IMR-90 (cell line): Measurements from ENCODE around the gene ERGIC1.

Experiments
- MAFK ChIP-seq: IDR thresholded peaks from 2 replicates; pipeline ENCODE4 v1.6.1; 2012; ENCODE audit warnings: low read depth, low read length, improper control_type of control experiment
- POLR2A ChIP-seq: IDR thresholded peaks from 2 replicates; pipeline ENCODE4 v1.6.1; 2012; ENCODE audit warnings: mild to moderate bottlenecking, low read depth, low read length
- RCOR1 ChIP-seq: IDR thresholded peaks from 2 replicates; pipeline ENCODE4 v1.6.1; 2012; ENCODE audit warnings: mild to moderate bottlenecking, low read length, improper control_type of control experiment; ENCODE audit not compliant: insufficient replicate concordance
- TF ChIP-seq, protein P1 (sequence below): conservative IDR thresholded peaks from 2 replicates; pipeline ENCODE4 v1.5.1; 2012; ENCODE audit warnings: mild to moderate bottlenecking, low read depth, low read length, improper control_type of control experiment

DNA sequence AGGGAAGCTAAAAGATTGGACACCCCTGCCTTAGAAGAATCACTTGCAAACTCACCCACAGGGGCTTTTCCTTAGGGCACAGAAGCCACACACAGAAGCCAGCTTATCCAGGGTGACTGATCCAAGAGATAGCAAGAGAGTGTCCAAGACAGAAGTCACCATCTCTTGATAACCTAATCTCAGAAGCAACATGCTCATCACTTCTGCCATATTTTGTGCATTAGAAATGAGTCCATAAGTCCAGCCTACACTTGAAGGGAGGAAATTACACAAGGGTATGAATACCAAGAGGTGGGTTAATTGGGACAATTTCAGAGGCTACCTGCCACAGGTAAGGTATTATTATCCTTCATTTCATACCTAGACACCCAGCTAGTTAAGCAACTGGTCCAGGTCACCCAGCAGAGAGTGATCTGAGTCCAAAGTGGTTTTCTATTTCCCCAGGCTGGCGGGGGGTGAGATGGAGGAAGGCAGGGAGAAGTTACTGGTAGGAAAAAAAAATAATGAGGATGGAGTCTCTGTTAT is 3.7 kb upstream of the ERGIC1 start:
- TF ChIP-seq, protein P1, sequence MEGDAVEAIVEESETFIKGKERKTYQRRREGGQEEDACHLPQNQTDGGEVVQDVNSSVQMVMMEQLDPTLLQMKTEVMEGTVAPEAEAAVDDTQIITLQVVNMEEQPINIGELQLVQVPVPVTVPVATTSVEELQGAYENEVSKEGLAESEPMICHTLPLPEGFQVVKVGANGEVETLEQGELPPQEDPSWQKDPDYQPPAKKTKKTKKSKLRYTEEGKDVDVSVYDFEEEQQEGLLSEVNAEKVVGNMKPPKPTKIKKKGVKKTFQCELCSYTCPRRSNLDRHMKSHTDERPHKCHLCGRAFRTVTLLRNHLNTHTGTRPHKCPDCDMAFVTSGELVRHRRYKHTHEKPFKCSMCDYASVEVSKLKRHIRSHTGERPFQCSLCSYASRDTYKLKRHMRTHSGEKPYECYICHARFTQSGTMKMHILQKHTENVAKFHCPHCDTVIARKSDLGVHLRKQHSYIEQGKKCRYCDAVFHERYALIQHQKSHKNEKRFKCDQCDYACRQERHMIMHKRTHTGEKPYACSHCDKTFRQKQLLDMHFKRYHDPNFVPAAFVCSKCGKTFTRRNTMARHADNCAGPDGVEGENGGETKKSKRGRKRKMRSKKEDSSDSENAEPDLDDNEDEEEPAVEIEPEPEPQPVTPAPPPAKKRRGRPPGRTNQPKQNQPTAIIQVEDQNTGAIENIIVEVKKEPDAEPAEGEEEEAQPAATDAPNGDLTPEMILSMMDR, result no peak
- TF ChIP-seq POLR2A (peak; percentile 91), MAFK (no peak), RCOR1 (no peak)
